GM10266 (cell line): Measurements from ENCODE around the gene ZSWIM3.

ENCODE experiments used
- DNase-seq: peaks from one replicate; pipeline ENCODE4 v3.0.0; 2012; ENCODE audit errors: extremely low spot score
- CTCF ChIP-seq: IDR thresholded peaks from 2 replicates; pipeline ENCODE4 v1.5.1; 2012; ENCODE audit warnings: mild to moderate bottlenecking, low read depth; ENCODE audit not compliant: control insufficient read depth, insufficient read depth; ENCODE audit errors: missing control alignments

The ZSWIM3 gene

GRCh38 chr20:45909336-45909808, 52.0 kb downstream of the ZSWIM3 start:
- no peak for TF ChIP-seq CTCF
- no peak for DNase-seq

DNA sequence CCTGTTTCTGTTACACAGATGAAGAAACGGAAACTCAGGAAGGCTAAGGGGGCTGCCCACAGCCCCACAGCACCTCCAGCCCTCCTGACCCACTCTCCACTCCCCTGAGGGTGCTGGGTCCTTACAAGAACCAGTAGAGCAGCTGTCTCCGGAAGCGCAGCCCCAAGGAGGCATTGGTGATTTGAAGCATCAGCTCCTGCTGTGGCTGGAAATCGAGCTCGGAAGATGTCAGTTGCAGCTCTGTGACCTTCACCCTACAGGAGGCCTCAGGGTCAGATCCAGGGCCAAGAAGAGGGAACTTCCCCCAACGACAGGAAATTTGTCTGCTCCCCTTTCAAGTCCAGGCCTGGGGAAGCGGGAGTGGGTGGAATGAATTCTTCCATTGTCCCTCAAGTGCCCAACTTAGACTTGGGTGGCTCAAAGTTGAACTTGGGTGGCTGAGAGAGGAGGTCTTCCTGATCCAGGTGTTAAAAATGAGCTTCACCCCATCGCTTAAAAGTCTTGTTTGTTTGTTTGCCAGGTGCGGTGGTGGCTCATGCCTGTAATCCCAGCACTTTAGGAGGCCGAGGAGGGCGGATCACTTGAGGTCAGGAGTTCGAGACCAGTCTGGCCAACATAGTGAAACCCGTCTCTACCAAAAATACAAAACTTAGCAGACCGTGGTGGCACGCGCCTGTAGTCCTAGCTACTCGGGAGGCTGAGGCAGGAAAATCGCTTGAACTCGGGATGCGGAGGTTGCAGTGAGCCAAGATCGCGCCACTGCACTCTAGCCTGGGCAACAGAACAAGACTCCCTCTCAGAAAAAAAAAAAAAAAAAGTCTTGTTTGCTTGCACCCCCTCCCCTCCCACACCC, 52.6 kb downstream of the ZSWIM3 start:
- no peak for DNase-seq
- TF ChIP-seq CTCF = no peak

- no peak for TF ChIP-seq CTCF
- DNase-seq = peak; percentile 98
Measured at GRCh38 chr20:45910670-45911485, 53.5 kb downstream of the ZSWIM3 start.

DNA sequence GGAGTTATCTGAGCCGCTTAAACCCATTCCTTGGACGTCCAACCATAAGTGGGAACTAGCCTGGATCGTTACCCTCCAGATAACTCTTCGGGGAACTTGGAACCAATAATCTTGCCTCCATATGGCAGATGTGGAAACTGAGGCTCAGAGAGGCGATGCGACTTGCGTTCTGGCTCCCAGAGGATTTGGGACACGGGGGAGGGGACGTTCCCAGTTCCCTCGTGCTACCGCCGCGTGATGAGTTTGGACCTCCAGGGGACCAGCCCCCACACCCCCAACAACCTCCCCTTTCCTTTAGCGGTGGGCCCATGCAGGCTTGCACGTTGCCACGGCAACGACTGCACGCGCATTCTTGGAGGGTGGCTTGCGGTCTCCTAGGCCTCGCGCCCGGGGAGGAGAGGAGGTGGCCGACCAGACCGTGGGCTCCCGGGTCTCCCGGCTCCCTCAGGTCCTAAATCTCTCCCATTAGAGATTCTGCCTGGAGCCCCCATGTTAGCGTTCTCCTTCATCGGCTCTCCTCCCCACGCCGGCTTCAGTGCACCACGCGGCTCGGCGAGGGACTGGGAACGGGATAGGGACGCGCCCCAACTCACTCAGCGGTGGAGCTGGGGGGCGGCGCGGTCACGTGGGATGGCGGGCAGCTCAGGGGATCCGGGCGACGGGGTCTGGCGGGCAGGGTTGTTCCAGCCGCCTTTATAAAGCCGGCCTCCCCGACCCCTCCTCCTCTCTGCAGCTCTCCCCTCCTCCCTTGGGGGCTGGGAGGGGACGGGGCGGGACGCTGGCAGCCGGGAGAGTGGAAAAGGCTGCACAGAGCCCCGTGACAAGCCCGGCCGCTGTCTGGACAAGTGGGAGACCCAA, 54.3 kb downstream of the ZSWIM3 start, which contains the start of gene PLTP:
Gene PLTP, minus strand, starts transcription at position 670 of the 858 bp plus-strand sequence. CDS start 703 bp downstream, outside the sequence.
- no peak for TF ChIP-seq CTCF
- DNase-seq = peak; percentile 5

- no peak for TF ChIP-seq CTCF
- DNase-seq = no peak
Measured at GRCh38 chr20:45912344-45912682, 54.9 kb downstream of the ZSWIM3 start.

- TF ChIP-seq CTCF = no peak
- no peak for DNase-seq
Measured at GRCh38 chr20:45913116-45913515, 55.7 kb downstream of the ZSWIM3 start.
